CD14-positive monocyte (primary cell): ENCODE measurements around the gene MSI2. TPM values are rescaled to one million over a fixed set of nuclear protein-coding genes. Genes with fewer than 3 reads are reported as not detected.

Source experiments
- DNase-seq, 3 donors: peaks; one replicate each; pipeline ENCODE4 v3.0.0-alpha.2; 2011 to 2022
- H2AFZ ChIP-seq: 2 replicates; pipeline ENCODE4 v1.6.0; 2012; ENCODE audit warnings: mild to moderate bottlenecking, low read depth, low read length, inconsistent platforms; ENCODE audit not compliant: insufficient read depth, poor library complexity, severe bottlenecking
- H3K27ac ChIP-seq, 2 donors: 1 replicate in 1 of 2; 2 replicates in 1 of 2; pipeline ENCODE4 v1.5.1; 2012 to 2013; ENCODE audit warnings: low read length in 2 of 2, control low read depth in 1 of 2, inconsistent platforms in 1 of 2, low read depth in 1 of 2, mild to moderate bottlenecking in 1 of 2
- H3K27me3 ChIP-seq, 2 donors: one replicate each; pipeline versions ENCODE4 v1.6.0 to v1.6.1; 2011 to 2013; ENCODE audit warnings: low read length in 2 of 2; ENCODE audit not compliant: control insufficient read depth in 2 of 2, insufficient read depth in 2 of 2
- H3K36me3 ChIP-seq, 2 donors: replicated peaks in 1 of 2; 1 replicate in 1 of 2; 2 replicates in 1 of 2; pipeline versions ENCODE4 v1.5.1 to v1.6.1; 2012 to 2013; ENCODE audit warnings: low read length in 2 of 2, control low read depth in 1 of 2, inconsistent platforms in 1 of 2, mild to moderate bottlenecking in 1 of 2; ENCODE audit not compliant: insufficient read depth in 2 of 2, control insufficient read depth in 1 of 2
- H3K4me1 ChIP-seq, 2 donors: 1 replicate in 1 of 2; 2 replicates in 1 of 2; pipeline versions ENCODE4 v1.5.1 to v1.6.1; 2012 to 2013; ENCODE audit warnings: low read length in 2 of 2, control low read depth in 1 of 2, inconsistent platforms in 1 of 2, mild to moderate bottlenecking in 1 of 2, moderate library complexity in 1 of 2; ENCODE audit not compliant: insufficient read depth in 2 of 2, control insufficient read depth in 1 of 2
- H3K4me2 ChIP-seq: replicated peaks from 2 replicates; pipeline ENCODE3; 2012; ENCODE audit warnings: low read length, moderate library complexity, mild to moderate bottlenecking; ENCODE audit not compliant: poor library complexity, severe bottlenecking; ENCODE audit errors: extremely low read depth
- H3K4me3 ChIP-seq, 3 experiments: fragments of 200-600 bp in 1 of 3; sonication (generic) in 1 of 3; replicated peaks in 1 of 3; 1 replicate in 2 of 3; 2 replicates in 1 of 3; pipeline ENCODE4 v1.5.1; 2011 to 2013; ENCODE audit warnings: low read length in 3 of 3, mild to moderate bottlenecking in 3 of 3, control low read depth in 2 of 3, low read depth in 2 of 3, inconsistent platforms in 1 of 3, moderate library complexity in 1 of 3
- H3K79me2 ChIP-seq: 2 replicates; pipeline ENCODE4 v1.6.0; 2012; ENCODE audit warnings: mild to moderate bottlenecking, control low read depth, inconsistent platforms, low read length, moderate library complexity; ENCODE audit not compliant: insufficient read depth
- H3K9ac ChIP-seq: 2 replicates; pipeline ENCODE4 v1.6.0; 2017; ENCODE audit warnings: low read length, mild to moderate bottlenecking; ENCODE audit not compliant: insufficient read depth, poor library complexity, severe bottlenecking
- H3K9me3 ChIP-seq, 2 donors: replicated peaks in 1 of 2; 1 replicate in 1 of 2; 2 replicates in 1 of 2; pipeline versions ENCODE4 v1.5.1 to v1.6.1; 2012 to 2013; ENCODE audit warnings: low read length in 2 of 2, control low read depth in 1 of 2; ENCODE audit not compliant: control insufficient read depth in 1 of 2, insufficient read depth in 1 of 2
- H4K20me1 ChIP-seq: 2 replicates; pipeline ENCODE4 v1.6.0; 2012; ENCODE audit warnings: mild to moderate bottlenecking, low read length, control low read depth, moderate library complexity; ENCODE audit not compliant: insufficient read depth
- H3K27ac Mint-ChIP-seq, 7 donors: one replicate each; pipeline ENCODE4 v1.8.0; 2020; ENCODE audit warnings: mild to moderate bottlenecking in 7 of 7, mixed read lengths in 7 of 7, moderate library complexity in 6 of 7, inconsistent platforms in 2 of 7
- H3K27me3 Mint-ChIP-seq, 3 donors: one replicate each; pipeline ENCODE4 v1.8.0; 2021 to 2022; ENCODE audit warnings: low read depth in 3 of 3, mild to moderate bottlenecking in 3 of 3, mixed read lengths in 3 of 3, moderate library complexity in 3 of 3, inconsistent platforms in 1 of 3
- H3K36me3 Mint-ChIP-seq, 2 donors: one replicate each; pipeline ENCODE4 v1.8.0; 2020; ENCODE audit warnings: mixed read lengths in 2 of 2, inconsistent platforms in 1 of 2, mild to moderate bottlenecking in 1 of 2
- H3K4me1 Mint-ChIP-seq: one replicate; pipeline ENCODE4 v1.8.0; 2020; ENCODE audit warnings: mild to moderate bottlenecking, mixed read lengths
- H3K4me3 Mint-ChIP-seq, 2 donors: one replicate each; pipeline ENCODE4 v1.8.0; 2020; ENCODE audit warnings: mild to moderate bottlenecking in 2 of 2, mixed read lengths in 2 of 2, moderate library complexity in 1 of 2
- H3K9me3 Mint-ChIP-seq, 7 donors: one replicate each; pipeline ENCODE4 v1.8.0; 2020 to 2022; ENCODE audit warnings: mixed read lengths in 7 of 7, mild to moderate bottlenecking in 6 of 7, moderate library complexity in 6 of 7, inconsistent platforms in 2 of 7
- WGBS: methylation state at CpG from one replicate; pipeline ENCODE4 v1.1.5; 2013; ENCODE audit warnings: missing lambda C conversion rate; ENCODE audit not compliant: insufficient coverage; 5-methylcytosine and 5-hydroxymethylcytosine counted together
- intact Hi-C, 2 donors: fragments of 100-400 bp; cut with micrococcal nuclease; formaldehyde crosslinking; loops; one replicate each; pipeline versions ENCODE4 v1.15.0 to v1.15.1; 2023
- polyA plus RNA-seq, 3 donors: library from polyadenylated mRNA; depleted of rRNA in 1 of 3; unstranded in 2 of 3; stranded (reverse) in 1 of 3; fragments of 300-500 nt in 2 of 3; fragments of >200 nt in 1 of 3; fragmentation: Illumina TruSeq in 2 of 3; gene quantifications; 1 replicate in 2 of 3; 2 replicates in 1 of 3; pipeline ENCODE4 v1.2.3, GENCODE V29; 2012 to 2021
- TF ChIP-seq, protein P1 (sequence below): fragments of 200-600 bp; IDR thresholded peaks from one replicate; pipeline ENCODE4 v1.8.0; 2022; ENCODE audit warnings: antibody characterized with exemption, mild to moderate bottlenecking

The MSI2 gene
- polyA plus RNA-seq, 3 donors, result 0.20 to 6.6 (median 0.37) TPM

DNA sequence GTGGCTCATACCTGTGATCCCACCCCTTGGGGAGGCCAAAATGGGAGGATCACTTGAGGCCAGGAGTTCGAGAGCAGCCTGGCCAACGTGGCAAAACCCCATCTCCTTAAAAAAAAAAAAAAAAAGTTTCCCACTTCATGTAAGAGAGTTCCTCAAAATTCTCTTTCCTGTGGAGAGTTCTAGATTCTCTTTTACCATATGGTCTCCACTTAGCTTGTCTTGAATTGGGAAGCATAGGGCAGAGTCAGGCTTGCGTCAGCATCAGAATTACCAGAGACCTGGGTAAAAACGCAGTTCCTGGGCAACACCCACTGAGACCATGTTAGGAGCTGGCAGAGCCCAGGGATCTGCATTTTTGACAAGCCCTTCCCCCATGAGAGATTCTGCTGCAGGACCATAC lies 330.4 kb downstream of the MSI2 start:
- Histone ChIP-seq H3K27ac (no peak overlapping the region), H3K36me3 (no peaks in the 10 kb centered on the region), H2AFZ (no peak overlapping the region), H3K9me3 (no peaks in the 10 kb centered on the region), H3K4me3 (no peak overlapping the region), H3K79me2 (no peaks in the 10 kb centered on the region), H3K9ac (no peak overlapping the region), H3K4me2 (no peak overlapping the region), H3K27me3 (no peaks in the 10 kb centered on the region), H4K20me1 (no peaks in the 10 kb centered on the region), H3K4me1 (no peaks in the 10 kb centered on the region)
- 46% methylated on average over 2 of the region's 4 CpGs for WGBS
- Mint-ChIP-seq H3K36me3 (peaks cover 0 to 4% of the 10 kb centered on the region in 2 donors), H3K27ac (no peak overlapping the region), H3K9me3 (no peaks in the 10 kb centered on the region), H3K27me3 (peaks cover 0 to 2% (median 2%) of the 10 kb centered on the region in 3 donors), H3K4me3 (no peak overlapping the region), H3K4me1 (peaks cover 3% of the 10 kb centered on the region)
- TF ChIP-seq, protein P1, sequence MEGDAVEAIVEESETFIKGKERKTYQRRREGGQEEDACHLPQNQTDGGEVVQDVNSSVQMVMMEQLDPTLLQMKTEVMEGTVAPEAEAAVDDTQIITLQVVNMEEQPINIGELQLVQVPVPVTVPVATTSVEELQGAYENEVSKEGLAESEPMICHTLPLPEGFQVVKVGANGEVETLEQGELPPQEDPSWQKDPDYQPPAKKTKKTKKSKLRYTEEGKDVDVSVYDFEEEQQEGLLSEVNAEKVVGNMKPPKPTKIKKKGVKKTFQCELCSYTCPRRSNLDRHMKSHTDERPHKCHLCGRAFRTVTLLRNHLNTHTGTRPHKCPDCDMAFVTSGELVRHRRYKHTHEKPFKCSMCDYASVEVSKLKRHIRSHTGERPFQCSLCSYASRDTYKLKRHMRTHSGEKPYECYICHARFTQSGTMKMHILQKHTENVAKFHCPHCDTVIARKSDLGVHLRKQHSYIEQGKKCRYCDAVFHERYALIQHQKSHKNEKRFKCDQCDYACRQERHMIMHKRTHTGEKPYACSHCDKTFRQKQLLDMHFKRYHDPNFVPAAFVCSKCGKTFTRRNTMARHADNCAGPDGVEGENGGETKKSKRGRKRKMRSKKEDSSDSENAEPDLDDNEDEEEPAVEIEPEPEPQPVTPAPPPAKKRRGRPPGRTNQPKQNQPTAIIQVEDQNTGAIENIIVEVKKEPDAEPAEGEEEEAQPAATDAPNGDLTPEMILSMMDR, result no peak
- intact Hi-C loops, result no loop called here
- no peak for DNase-seq

GRCh38 chr17:57587193-57587969 lies 331.1 kb downstream of the MSI2 start:
- TF ChIP-seq, protein P1, result no peak
- Mint-ChIP-seq H3K27ac (no peak overlapping the region), H3K9me3 (no peaks in the 10 kb centered on the region), H3K4me3 (no peak overlapping the region), H3K36me3 (peaks cover 0 to 4% of the 10 kb centered on the region in 2 donors), H3K27me3 (peaks cover 0 to 4% (median 2%) of the 10 kb centered on the region in 3 donors), H3K4me1 (peaks cover 3% of the 10 kb centered on the region)
- Histone ChIP-seq H3K9ac (no peak overlapping the region), H3K4me1 (no peaks in the 10 kb centered on the region), H3K4me3 (no peak overlapping the region), H4K20me1 (no peaks in the 10 kb centered on the region), H3K27me3 (no peaks in the 10 kb centered on the region), H3K36me3 (no peaks in the 10 kb centered on the region), H3K9me3 (no peaks in the 10 kb centered on the region), H3K27ac (no peak overlapping the region), H3K79me2 (no peaks in the 10 kb centered on the region), H2AFZ (no peak overlapping the region), H3K4me2 (no peak overlapping the region)
- DNase-seq, result no peak
- intact Hi-C loops, result no loop called here
- WGBS, result 100% methylated on average over 1 of the region's 16 CpGs
